K562 (cell line): ENCODE results near the gene NF1. TPM values are rescaled to one million over a fixed set of nuclear protein-coding genes. Genes with fewer than 3 reads are reported as not detected.
A peak's percentile ranks its signal among the peaks of the same experiment; 100 is the strongest.

Experiments used
- ATAC-seq: fragments of 200-7000 bp; cut with Tn5 transposase; 3 replicates; pipeline ENCODE4 v1.9.1; 2020; ENCODE audit warnings: moderate library complexity
- BruUV-seq: library from RNA; stranded (reverse); fragments of 400-500 nt; replicated peaks from 2 replicates; lab custom pipeline; 2021; lab: Mats Ljungman, UMichigan
- CTCF ChIA-PET: fragments of 300-600 bp; formaldehyde crosslinking; extraction: SDS; loops from one replicate; lab custom pipeline; 2021; ENCODE audit warnings: low intra/inter-chr PET ratio; lab: Yijun Ruan, JAX
- POLR2A ChIA-PET: fragments of 300-600, 350-650 bp; sonication (Branson Sonifier 250); formaldehyde crosslinking; extraction: SDS; loops from one replicate; lab custom pipeline; 2021; ENCODE audit warnings: antibody characterized with exemption, inconsistent platforms; lab: Yijun Ruan, JAX
- DNase-seq, 4 experiments: peaks; one replicate each; pipeline versions ENCODE4 v3.0.0 to v3.0.0-alpha.2; 2011 to 2018; ENCODE audit warnings: low spot score in 3 of 4, mixed read lengths in 3 of 4; ENCODE audit errors: extremely low read depth in 1 of 4
- FAIRE-seq: peaks from 2 replicates; lab custom pipeline; 2011; peaks lifted over from hg19 to GRCh38; lab: Jason Lieb, UNC
- H2AFZ ChIP-seq: 2 replicates; pipeline ENCODE4 v1.6.0; 2011; ENCODE audit warnings: low read depth, low read length, control low read depth, inconsistent platforms
- H3K27ac ChIP-seq: fragments of 200-600 bp; 3 replicates; pipeline ENCODE4 v1.8.0; 2011; ENCODE audit warnings: low read depth, mild to moderate bottlenecking, control low read depth, inconsistent platforms, low read length, moderate library complexity, mixed read lengths; ENCODE audit errors: extremely low read depth
- H3K27me3 ChIP-seq, 2 experiments: fragments of 300-600 bp in 1 of 2; 2 replicates in 1 of 2; 3 replicates in 1 of 2; pipeline versions ENCODE4 v1.6.0 to v1.8.0; 2011; ENCODE audit warnings: inconsistent platforms in 2 of 2, low read length in 2 of 2, mild to moderate bottlenecking in 1 of 2, mixed read lengths in 1 of 2, moderate library complexity in 1 of 2; ENCODE audit not compliant: control insufficient read depth in 2 of 2, insufficient read depth in 2 of 2
- H3K36me3 ChIP-seq: fragments of 300-600 bp; 3 replicates; pipeline ENCODE4 v1.8.0; 2011; ENCODE audit warnings: mild to moderate bottlenecking, low read length, inconsistent platforms; ENCODE audit not compliant: control insufficient read depth, insufficient read depth
- H3K4me1 ChIP-seq, 2 experiments: fragments of 200-600 bp in 1 of 2; replicated peaks in 1 of 2; 2 replicates in 1 of 2; 3 replicates in 1 of 2; pipeline versions ENCODE4 v1.5.1 to v1.8.0; 2011; ENCODE audit warnings: inconsistent platforms in 2 of 2, low read length in 2 of 2, mild to moderate bottlenecking in 1 of 2, mixed read lengths in 1 of 2, moderate library complexity in 1 of 2; ENCODE audit not compliant: control insufficient read depth in 2 of 2, insufficient read depth in 2 of 2
- H3K4me2 ChIP-seq: 2 replicates; pipeline ENCODE4 v1.6.1; 2011; ENCODE audit warnings: low read length, control low read depth, inconsistent platforms, mixed read lengths; ENCODE audit not compliant: insufficient read depth
- H3K4me3 ChIP-seq: fragments of 200-600 bp; sonication (generic), shearing (Covaris generic); 2 replicates; pipeline ENCODE4 v1.5.1; 2016; ENCODE audit warnings: control low read depth, inconsistent platforms
- H3K79me2 ChIP-seq: fragments of 200-600 bp; 3 replicates; pipeline ENCODE4 v1.8.0; 2011; ENCODE audit warnings: low read length, inconsistent platforms; ENCODE audit not compliant: control insufficient read depth, insufficient read depth
- H3K9ac ChIP-seq, 2 experiments: 2 replicates each; pipeline versions ENCODE4 v1.6.0 to v1.6.1; 2011; ENCODE audit warnings: low read depth in 2 of 2, low read length in 2 of 2, control low read depth in 1 of 2, inconsistent platforms in 1 of 2, mild to moderate bottlenecking in 1 of 2, mixed read lengths in 1 of 2; ENCODE audit not compliant: insufficient read depth in 1 of 2
- H3K9me1 ChIP-seq: one replicate; pipeline ENCODE4 v1.6.0; 2011; ENCODE audit warnings: inconsistent platforms, mild to moderate bottlenecking, low read length, moderate library complexity; ENCODE audit not compliant: control insufficient read depth, insufficient read depth
- H3K9me3 ChIP-seq: replicated peaks from 2 replicates; pipeline ENCODE4 v1.5.1; 2011; ENCODE audit warnings: low read depth, low read length, inconsistent platforms; ENCODE audit not compliant: control insufficient read depth, insufficient read depth
- H4K20me1 ChIP-seq: replicated peaks from 2 replicates; pipeline ENCODE4 v1.6.1; 2011; ENCODE audit warnings: low read length, inconsistent platforms, mixed read lengths; ENCODE audit not compliant: control insufficient read depth, insufficient read depth
- KDM5B ChIP-seq: fragments of 200-600 bp; sonication (generic); IDR thresholded peaks from 2 replicates; pipeline ENCODE4 v1.6.1; 2012; ENCODE audit warnings: low read depth, mild to moderate bottlenecking, moderate library complexity, low read length, control low read depth, inconsistent platforms; ENCODE audit not compliant: insufficient replicate concordance
- KLF16 ChIP-seq: IDR thresholded peaks from 2 replicates; pipeline ENCODE4 v1.6.1; 2016; ENCODE audit warnings: antibody characterized with exemption
- ZNF165 ChIP-seq: fragments of 250-450 bp; sonication (Bioruptor Pico); IDR thresholded peaks from 2 replicates; pipeline ENCODE4 v1.4.0; 2020; ENCODE audit warnings: borderline replicate concordance
- ZNF507 ChIP-seq: conservative IDR thresholded peaks from 2 replicates; pipeline ENCODE4 v1.6.1; 2017; ENCODE audit warnings: missing genetic modification characterization, missing compliant biosample characterization
- WGBS: fragments of 100-300 bp; shearing (Covaris generic); methylation state at CpG from one replicate; pipeline ENCODE4 v1.1.6; 2016; ENCODE audit warnings: low coverage, mixed read lengths; ENCODE audit not compliant: insufficient coverage; ENCODE audit errors: missing lambda C conversion rate; 5-methylcytosine and 5-hydroxymethylcytosine counted together
- in situ Hi-C: fragments of 300-500 bp; cut with MboI; formaldehyde crosslinking; loops from 4 replicates; pipeline ENCODE4 v1.15.0; 2018; ENCODE audit warnings: inconsistent platforms, mixed read lengths
- intact Hi-C: fragments of 100-400 bp; cut with micrococcal nuclease; formaldehyde crosslinking; loops from 2 replicates; pipeline ENCODE4 v1.14.2; 2022
- polyA plus RNA-seq, 8 experiments: library from polyadenylated mRNA; depleted of rRNA in 4 of 8; stranded (reverse) in 5 of 8; unstranded in 3 of 8; fragments of >200 nt; fragmentation: Nextera tagmentation in 2 of 8; fragmentation: Illumina TruSeq in 1 of 8; extraction: Ambion mirVana in 2 of 8; extraction: Trizol in 1 of 8; gene quantifications; 2 replicates each; pipeline versions ENCODE4 v1.2.1 to v1.2.3, GENCODE V29; 2011 to 2014; ENCODE audit warnings: inconsistent platforms in 1 of 8, missing spikeins in 1 of 8
- total RNA-seq, 7 experiments: library from RNA; depleted of rRNA in 6 of 7; stranded (reverse); fragments of >200 nt in 6 of 7; fragmentation: Illumina TruSeq in 2 of 7; extraction: Trizol in 2 of 7; gene quantifications; 2 replicates each; pipeline versions ENCODE4 v1.2.1 to v1.2.3, GENCODE V29; 2011 to 2021; ENCODE audit warnings: low replicate concordance in 1 of 7
- TF ChIP-seq, protein P1 (sequence below): fragments of 250-450 bp; sonication (Bioruptor Pico); IDR thresholded peaks from 2 replicates; pipeline ENCODE4 v1.4.0; 2020

The NF1 gene
- total and polyA plus RNA-seq, 9 of the 15 experiments (the other 6 are each of a cell fraction or from before 2014, with no cell fraction given): 3.4 to 41.9 (median 24.3) TPM

DNA sequence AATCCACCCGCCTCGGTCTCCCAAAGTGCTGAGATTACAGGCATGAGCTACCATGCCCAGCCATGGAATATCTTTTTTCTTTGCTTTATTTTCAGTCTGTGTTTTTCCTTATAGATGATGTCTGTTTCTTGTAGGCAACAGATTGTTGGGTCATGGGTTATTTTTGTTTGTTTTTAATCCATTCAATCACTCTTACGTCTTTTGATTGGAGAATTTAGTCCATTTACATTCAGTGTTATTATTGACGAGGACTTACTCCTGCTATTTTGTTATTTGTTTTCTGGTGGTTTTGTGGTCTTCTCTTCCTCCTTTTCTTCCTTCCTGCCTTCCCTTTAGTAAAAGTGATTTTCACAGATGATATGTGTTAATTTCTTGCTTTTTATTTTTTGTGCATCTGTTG lies 146.3 kb downstream of the NF1 start:
- Histone ChIP-seq H3K4me1 (no peaks in the 10 kb centered on the region), H3K9ac (no peak overlapping the region), H3K4me2 (no peak overlapping the region), H3K4me3 (no peak overlapping the region), H3K36me3 (peaks cover 59% of the 10 kb centered on the region), H3K9me3 (no peaks in the 10 kb centered on the region), H3K27ac (no peak overlapping the region), H2AFZ (no peak overlapping the region)
- ATAC-seq (no peak), FAIRE-seq (no peak), DNase-seq (no peak)
- in situ Hi-C loops: no loop called here
- POLR2A ChIA-PET: interaction anchor here (0.6 kb wide), 1 partner anchor 14 kb away, joined by 3 read pairs; no protein-coding TSS in a partner anchor
- CTCF ChIA-PET: no interaction called here
- no TSS peak for BruUV-seq
- WGBS: 98% methylated on average over 4 of the region's 4 CpGs
- TF ChIP-seq ZNF165 (CRISPR knock-in tag) (no peak), KLF16 (no peak), ZNF507 (tag) (peak; percentile 95), KDM5B (no peak)
- TF ChIP-seq, protein P1, sequence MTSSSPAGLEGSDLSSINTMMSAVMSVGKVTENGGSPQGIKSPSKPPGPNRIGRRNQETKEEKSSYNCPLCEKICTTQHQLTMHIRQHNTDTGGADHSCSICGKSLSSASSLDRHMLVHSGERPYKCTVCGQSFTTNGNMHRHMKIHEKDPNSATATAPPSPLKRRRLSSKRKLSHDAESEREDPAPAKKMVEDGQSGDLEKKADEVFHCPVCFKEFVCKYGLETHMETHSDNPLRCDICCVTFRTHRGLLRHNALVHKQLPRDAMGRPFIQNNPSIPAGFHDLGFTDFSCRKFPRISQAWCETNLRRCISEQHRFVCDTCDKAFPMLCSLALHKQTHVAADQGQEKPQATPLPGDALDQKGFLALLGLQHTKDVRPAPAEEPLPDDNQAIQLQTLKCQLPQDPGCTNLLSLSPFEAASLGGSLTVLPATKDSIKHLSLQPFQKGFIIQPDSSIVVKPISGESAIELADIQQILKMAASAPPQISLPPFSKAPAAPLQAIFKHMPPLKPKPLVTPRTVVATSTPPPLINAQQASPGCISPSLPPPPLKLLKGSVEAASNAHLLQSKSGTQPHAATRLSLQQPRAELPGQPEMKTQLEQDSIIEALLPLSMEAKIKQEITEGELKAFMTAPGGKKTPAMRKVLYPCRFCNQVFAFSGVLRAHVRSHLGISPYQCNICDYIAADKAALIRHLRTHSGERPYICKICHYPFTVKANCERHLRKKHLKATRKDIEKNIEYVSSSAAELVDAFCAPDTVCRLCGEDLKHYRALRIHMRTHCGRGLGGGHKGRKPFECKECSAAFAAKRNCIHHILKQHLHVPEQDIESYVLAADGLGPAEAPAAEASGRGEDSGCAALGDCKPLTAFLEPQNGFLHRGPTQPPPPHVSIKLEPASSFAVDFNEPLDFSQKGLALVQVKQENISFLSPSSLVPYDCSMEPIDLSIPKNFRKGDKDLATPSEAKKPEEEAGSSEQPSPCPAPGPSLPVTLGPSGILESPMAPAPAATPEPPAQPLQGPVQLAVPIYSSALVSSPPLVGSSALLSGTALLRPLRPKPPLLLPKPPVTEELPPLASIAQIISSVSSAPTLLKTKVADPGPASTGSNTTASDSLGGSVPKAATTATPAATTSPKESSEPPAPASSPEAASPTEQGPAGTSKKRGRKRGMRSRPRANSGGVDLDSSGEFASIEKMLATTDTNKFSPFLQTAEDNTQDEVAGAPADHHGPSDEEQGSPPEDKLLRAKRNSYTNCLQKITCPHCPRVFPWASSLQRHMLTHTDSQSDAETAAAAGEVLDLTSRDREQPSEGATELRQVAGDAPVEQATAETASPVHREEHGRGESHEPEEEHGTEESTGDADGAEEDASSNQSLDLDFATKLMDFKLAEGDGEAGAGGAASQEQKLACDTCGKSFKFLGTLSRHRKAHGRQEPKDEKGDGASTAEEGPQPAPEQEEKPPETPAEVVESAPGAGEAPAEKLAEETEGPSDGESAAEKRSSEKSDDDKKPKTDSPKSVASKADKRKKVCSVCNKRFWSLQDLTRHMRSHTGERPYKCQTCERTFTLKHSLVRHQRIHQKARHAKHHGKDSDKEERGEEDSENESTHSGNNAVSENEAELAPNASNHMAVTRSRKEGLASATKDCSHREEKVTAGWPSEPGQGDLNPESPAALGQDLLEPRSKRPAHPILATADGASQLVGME (CRISPR knock-in tag): no peak
- TF ChIP-seq, all 486 proteins: peak for 1
- Histone ChIP-seq H3K27me3 (no peaks in the 10 kb centered on the region), H3K9me1 (no peaks in the 10 kb centered on the region), H4K20me1 (no peaks in the 10 kb centered on the region), H3K79me2 (no peaks in the 10 kb centered on the region)
- intact Hi-C loops: no loop called here
